ENCODE measurements around the gene HMGN4. TPM values are rescaled to one million over a fixed set of nuclear protein-coding genes. Genes with fewer than 3 reads are reported as not detected.
A peak's percentile ranks its signal among the peaks of the same experiment; 100 is the strongest.

The HMGN4 gene
- total RNA-seq, 3 donors from 2014 or later: 57.0 to 96.6 (median 82.6) TPM

DNA sequence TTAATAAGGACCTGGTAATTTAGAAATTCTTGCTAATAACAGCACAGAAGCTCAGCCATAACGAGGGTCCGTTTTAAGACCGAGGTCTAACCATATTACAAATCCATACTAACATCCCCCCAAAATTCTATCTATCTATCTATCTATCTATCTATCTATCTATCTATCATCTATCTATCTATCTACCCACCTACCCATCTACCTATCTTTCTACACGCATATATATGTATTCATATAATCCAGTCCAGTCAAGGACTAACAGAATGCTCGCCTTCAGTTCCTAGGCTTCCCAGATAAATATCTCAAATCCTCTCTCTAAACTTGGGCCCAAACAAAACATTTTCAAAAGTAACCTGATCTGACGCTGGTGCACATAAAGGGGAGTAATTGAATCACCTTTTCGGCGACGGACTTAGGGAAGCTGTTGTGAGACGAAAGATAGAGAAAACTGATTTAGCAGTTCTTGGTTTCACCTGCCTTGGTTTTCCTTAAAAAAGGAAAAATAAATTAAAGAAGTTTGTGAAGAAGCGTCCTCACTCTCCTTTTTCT, 14.5 kb downstream of the HMGN4 start:
- Histone ChIP-seq H3K27me3 (no peaks in the 10 kb centered on the region), H3K4me1 (no peaks in the 10 kb centered on the region), H3K36me3 (no peaks in the 10 kb centered on the region), H3K4me3 (peak overlapping the region; percentile 34 to 70 (median 64)), H3K27ac (peak overlapping the region; percentile 81 to 92), H3K9me3 (no peaks in the 10 kb centered on the region)
- no peak for DNase-seq (ENCODE audit: low spot score in 2 of 2)
- intact Hi-C loops (cut with DNase I; ENCODE audit: low total_unique reads): loop anchor here (2.0 to 10.0 kb wide), 2 partner anchors 14 to 238 kb away; partner anchors contain the start of gene HMGN4
- TF ChIP-seq POLR2A (IDR thresholded peaks at IDR 0.05) (no peak), POLR2AphosphoS5 (IDR thresholded peaks at IDR 0.05) (no peak)
- TF ChIP-seq, protein P1, sequence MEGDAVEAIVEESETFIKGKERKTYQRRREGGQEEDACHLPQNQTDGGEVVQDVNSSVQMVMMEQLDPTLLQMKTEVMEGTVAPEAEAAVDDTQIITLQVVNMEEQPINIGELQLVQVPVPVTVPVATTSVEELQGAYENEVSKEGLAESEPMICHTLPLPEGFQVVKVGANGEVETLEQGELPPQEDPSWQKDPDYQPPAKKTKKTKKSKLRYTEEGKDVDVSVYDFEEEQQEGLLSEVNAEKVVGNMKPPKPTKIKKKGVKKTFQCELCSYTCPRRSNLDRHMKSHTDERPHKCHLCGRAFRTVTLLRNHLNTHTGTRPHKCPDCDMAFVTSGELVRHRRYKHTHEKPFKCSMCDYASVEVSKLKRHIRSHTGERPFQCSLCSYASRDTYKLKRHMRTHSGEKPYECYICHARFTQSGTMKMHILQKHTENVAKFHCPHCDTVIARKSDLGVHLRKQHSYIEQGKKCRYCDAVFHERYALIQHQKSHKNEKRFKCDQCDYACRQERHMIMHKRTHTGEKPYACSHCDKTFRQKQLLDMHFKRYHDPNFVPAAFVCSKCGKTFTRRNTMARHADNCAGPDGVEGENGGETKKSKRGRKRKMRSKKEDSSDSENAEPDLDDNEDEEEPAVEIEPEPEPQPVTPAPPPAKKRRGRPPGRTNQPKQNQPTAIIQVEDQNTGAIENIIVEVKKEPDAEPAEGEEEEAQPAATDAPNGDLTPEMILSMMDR (IDR thresholded peaks at IDR 0.05): no peak

- TF ChIP-seq, protein P1 (IDR thresholded peaks at IDR 0.05): no peak
- TF ChIP-seq POLR2AphosphoS5 (IDR thresholded peaks at IDR 0.05) (peak in 1 of 3 donors; percentile 31), POLR2A (IDR thresholded peaks at IDR 0.05) (no peak)
- DNase-seq (ENCODE audit: low spot score in 2 of 2): peak in 1 of 2 donors; percentile 75
- no peaks in the 10 kb centered on the region for H3K9me3 ChIP-seq
- intact Hi-C loops (cut with DNase I; ENCODE audit: low total_unique reads): loop anchor here (2.0 to 10.0 kb wide), 2 partner anchors 14 to 238 kb away; partner anchors contain the start of gene HMGN4
- H3K36me3 ChIP-seq: no peaks in the 10 kb centered on the region
- H3K4me3 ChIP-seq: peak overlapping the region; percentile 34 to 70 (median 64)
- peak overlapping the region; percentile 81 to 92 for H3K27ac ChIP-seq
- no peaks in the 10 kb centered on the region for H3K4me1 ChIP-seq
- no peaks in the 10 kb centered on the region for H3K27me3 ChIP-seq
Observed at GRCh38 chr6:26553264-26553634, 15.1 kb downstream of the HMGN4 start.

GRCh38 chr6:26553635-26554446, 15.7 kb downstream of the HMGN4 start:
- intact Hi-C loops (cut with DNase I; ENCODE audit: low total_unique reads): loop anchor here (2.0 to 10.0 kb wide), 2 partner anchors 15 to 239 kb away; partner anchors contain the start of gene HMGN4
- Histone ChIP-seq H3K36me3 (no peaks in the 10 kb centered on the region), H3K9me3 (no peaks in the 10 kb centered on the region), H3K27ac (peak overlapping the region; percentile 81 to 92), H3K4me3 (peak overlapping the region; percentile 34 to 70 (median 64)), H3K27me3 (no peaks in the 10 kb centered on the region), H3K4me1 (no peaks in the 10 kb centered on the region)
- peak in 1 of 2 donors; percentile 71 for DNase-seq (ENCODE audit: low spot score in 2 of 2)
- TF ChIP-seq POLR2AphosphoS5 (IDR thresholded peaks at IDR 0.05) (peak; percentile 75 to 83 (median 78)), POLR2A (IDR thresholded peaks at IDR 0.05) (no peak)
- TF ChIP-seq, protein P1 (IDR thresholded peaks at IDR 0.05): peak in 1 of 3 donors; percentile 4

GRCh38 chr6:26554447-26554696, 16.2 kb downstream of the HMGN4 start:
- Histone ChIP-seq H3K36me3 (no peaks in the 10 kb centered on the region), H3K27ac (peak overlapping the region; percentile 81 to 92), H3K4me1 (no peaks in the 10 kb centered on the region), H3K9me3 (no peaks in the 10 kb centered on the region), H3K27me3 (no peaks in the 10 kb centered on the region), H3K4me3 (peak overlapping the region; percentile 19 to 70 (median 64))
- intact Hi-C loops (cut with DNase I; ENCODE audit: low total_unique reads): loop anchor here (10.0 kb wide), 1 partner anchor 240 kb away; no protein-coding TSS in a partner anchor
- no peak for TF ChIP-seq POLR2AphosphoS5 (IDR thresholded peaks at IDR 0.05)
- no peak for TF ChIP-seq POLR2A (IDR thresholded peaks at IDR 0.05)
- TF ChIP-seq, protein P1 (IDR thresholded peaks at IDR 0.05): no peak
- DNase-seq (ENCODE audit: low spot score in 2 of 2): no peak

Data from breast epithelium (tissue), 4 donors.